ENCODE data around the gene PITX3. TPM values are rescaled to one million over a fixed set of nuclear protein-coding genes. Genes with fewer than 3 reads are reported as not detected.

The PITX3 gene
- polyA plus RNA-seq, 1 of the 3 experiments (the other 2 are of a cell fraction) = not detected

DNA sequence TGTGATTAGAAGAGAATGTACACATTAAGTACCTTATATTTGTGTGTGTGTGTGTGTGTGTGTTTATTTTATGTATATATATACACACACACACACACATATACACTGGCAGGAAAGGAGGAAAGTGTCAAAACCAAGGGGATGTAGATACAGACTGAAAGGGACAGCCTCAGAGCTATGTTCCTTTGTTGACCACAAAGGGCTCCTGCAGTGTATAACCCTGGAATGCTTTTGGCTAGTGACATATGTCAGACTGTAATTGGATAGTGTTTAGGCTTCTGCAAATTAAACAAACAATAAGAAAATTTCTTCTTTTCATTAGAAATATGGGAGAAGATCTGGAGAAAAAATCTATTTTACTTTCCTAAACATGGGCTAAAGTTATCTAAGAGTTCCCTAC lies 19.9 kb upstream of the PITX3 start:
- H3K4me2 ChIP-seq = no peak overlapping the region
- no peak for DNase-seq
- ChIA-PET POLR2A (no interaction called here), CTCF (no interaction called here)
- no peaks in the 10 kb centered on the region for H3K27me3 ChIP-seq (ENCODE audit: insufficient read depth)
- H3K79me2 ChIP-seq (ENCODE audit: insufficient read depth) = peaks cover 74% of the 10 kb centered on the region
- H3K36me3 ChIP-seq (replicated peaks in 1 of 2; ENCODE audit: control insufficient read depth in 1 of 2, insufficient read depth in 2 of 2, low read length in 1 of 2) = peaks cover 22 to 32% of the 10 kb centered on the region in 2 experiments
- no peak overlapping the region for H3K4me3 ChIP-seq (ENCODE audit: low read depth in 2 of 2, low read length in 1 of 2)
- H3K27ac ChIP-seq (ENCODE audit: low read depth in 2 of 2, low read length in 1 of 2) = no peak overlapping the region
- H2AFZ ChIP-seq (ENCODE audit: low read depth) = no peak overlapping the region
- peaks cover 27% of the 10 kb centered on the region for H4K20me1 ChIP-seq (ENCODE audit: insufficient read depth)
- no peaks in the 10 kb centered on the region for H3K4me1 ChIP-seq (ENCODE audit: control insufficient read depth in 1 of 2, insufficient read depth in 2 of 2, low read depth in 1 of 2, low read length in 1 of 2)
- TF ChIP-seq, protein P1, sequence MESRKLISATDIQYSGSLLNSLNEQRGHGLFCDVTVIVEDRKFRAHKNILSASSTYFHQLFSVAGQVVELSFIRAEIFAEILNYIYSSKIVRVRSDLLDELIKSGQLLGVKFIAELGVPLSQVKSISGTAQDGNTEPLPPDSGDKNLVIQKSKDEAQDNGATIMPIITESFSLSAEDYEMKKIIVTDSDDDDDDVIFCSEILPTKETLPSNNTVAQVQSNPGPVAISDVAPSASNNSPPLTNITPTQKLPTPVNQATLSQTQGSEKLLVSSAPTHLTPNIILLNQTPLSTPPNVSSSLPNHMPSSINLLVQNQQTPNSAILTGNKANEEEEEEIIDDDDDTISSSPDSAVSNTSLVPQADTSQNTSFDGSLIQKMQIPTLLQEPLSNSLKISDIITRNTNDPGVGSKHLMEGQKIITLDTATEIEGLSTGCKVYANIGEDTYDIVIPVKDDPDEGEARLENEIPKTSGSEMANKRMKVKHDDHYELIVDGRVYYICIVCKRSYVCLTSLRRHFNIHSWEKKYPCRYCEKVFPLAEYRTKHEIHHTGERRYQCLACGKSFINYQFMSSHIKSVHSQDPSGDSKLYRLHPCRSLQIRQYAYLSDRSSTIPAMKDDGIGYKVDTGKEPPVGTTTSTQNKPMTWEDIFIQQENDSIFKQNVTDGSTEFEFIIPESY (IDR thresholded peaks at IDR 0.05; ENCODE audit: borderline replicate concordance, low read depth) = no peak
- TF ChIP-seq EP300 (IDR thresholded peaks at IDR 0.05; ENCODE audit: borderline replicate concordance in 1 of 2, low read depth in 1 of 2, low read length in 1 of 2) = no peak
- no peak for TF ChIP-seq FOXJ3 (CRISPR knock-in tag; IDR thresholded peaks at IDR 0.05)
- TF ChIP-seq MEF2A (IDR thresholded peaks at IDR 0.05; ENCODE audit: borderline replicate concordance, low read depth) = no peak
- TF ChIP-seq, protein P2, sequence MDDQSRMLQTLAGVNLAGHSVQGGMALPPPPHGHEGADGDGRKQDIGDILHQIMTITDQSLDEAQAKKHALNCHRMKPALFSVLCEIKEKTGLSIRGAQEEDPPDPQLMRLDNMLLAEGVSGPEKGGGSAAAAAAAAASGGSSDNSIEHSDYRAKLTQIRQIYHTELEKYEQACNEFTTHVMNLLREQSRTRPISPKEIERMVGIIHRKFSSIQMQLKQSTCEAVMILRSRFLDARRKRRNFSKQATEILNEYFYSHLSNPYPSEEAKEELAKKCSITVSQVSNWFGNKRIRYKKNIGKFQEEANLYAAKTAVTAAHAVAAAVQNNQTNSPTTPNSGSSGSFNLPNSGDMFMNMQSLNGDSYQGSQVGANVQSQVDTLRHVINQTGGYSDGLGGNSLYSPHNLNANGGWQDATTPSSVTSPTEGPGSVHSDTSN (IDR thresholded peaks at IDR 0.05) = no peak
- TF ChIP-seq GABPA (IDR thresholded peaks at IDR 0.05; ENCODE audit: low read depth) = no peak
- TF ChIP-seq, protein P3, sequence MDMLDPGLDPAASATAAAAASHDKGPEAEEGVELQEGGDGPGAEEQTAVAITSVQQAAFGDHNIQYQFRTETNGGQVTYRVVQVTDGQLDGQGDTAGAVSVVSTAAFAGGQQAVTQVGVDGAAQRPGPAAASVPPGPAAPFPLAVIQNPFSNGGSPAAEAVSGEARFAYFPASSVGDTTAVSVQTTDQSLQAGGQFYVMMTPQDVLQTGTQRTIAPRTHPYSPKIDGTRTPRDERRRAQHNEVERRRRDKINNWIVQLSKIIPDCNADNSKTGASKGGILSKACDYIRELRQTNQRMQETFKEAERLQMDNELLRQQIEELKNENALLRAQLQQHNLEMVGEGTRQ (IDR thresholded peaks at IDR 0.05; ENCODE audit: borderline replicate concordance, low read depth, low read length) = no peak
- TF ChIP-seq, protein P4, sequence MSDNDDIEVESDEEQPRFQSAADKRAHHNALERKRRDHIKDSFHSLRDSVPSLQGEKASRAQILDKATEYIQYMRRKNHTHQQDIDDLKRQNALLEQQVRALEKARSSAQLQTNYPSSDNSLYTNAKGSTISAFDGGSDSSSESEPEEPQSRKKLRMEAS (IDR thresholded peaks at IDR 0.05; ENCODE audit: low read depth) = no peak
- no peak for TF ChIP-seq CHD2 (IDR thresholded peaks at IDR 0.05; ENCODE audit: low read length, partially characterized antibody)
- TF ChIP-seq SIN3A (IDR thresholded peaks at IDR 0.05; ENCODE audit: borderline replicate concordance, low read depth, low read length) = no peak
- TF ChIP-seq NFIC (IDR thresholded peaks at IDR 0.05; ENCODE audit: borderline replicate concordance) = no peak
- no peak overlapping the region for H3K9ac ChIP-seq
- H3F3A ChIP-seq (replicated peaks; ENCODE audit: insufficient read depth) = peaks cover 7% of the 10 kb centered on the region
- no peaks in the 10 kb centered on the region for H3K9me3 ChIP-seq
- no peaks in the 10 kb centered on the region for H3K9me2 ChIP-seq

DNA sequence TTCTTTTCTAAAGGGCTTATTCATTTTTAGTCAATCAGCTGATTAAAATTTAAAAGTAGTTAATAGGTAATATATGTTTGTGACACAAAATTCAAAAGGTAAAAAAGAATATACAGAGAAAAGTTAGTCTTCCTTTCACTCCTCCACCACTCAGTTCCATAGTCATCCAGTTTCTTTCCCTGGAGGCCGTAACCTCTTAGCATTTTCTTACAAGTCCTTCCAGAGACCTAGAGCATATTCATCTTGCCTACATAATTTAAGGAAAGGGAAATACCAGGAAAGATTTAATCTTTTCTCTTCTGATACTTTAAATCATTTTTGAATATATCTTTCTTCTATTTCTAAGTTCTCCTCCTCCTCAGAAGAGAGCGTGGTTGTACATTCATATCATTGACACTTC lies 14.1 kb upstream of the PITX3 start:
- WGBS (ENCODE audit: low lambda C conversion rate) = 91% methylated on average over 2 of the region's 2 CpGs
- no peaks in the 10 kb centered on the region for H3K27me3 ChIP-seq (ENCODE audit: insufficient read depth)
- H3K9me3 ChIP-seq = no peaks in the 10 kb centered on the region
- DNase-seq = no peak
- no peak overlapping the region for H2AFZ ChIP-seq (ENCODE audit: low read depth)
- peaks cover 9 to 13% of the 10 kb centered on the region in 2 experiments for H3K36me3 ChIP-seq (replicated peaks in 1 of 2; ENCODE audit: control insufficient read depth in 1 of 2, insufficient read depth in 2 of 2, low read length in 1 of 2)
- ChIA-PET POLR2A (no interaction called here), CTCF (interaction anchor here (0.7 to 1.8 kb wide), 3 partner anchors 16 to 1720 kb away, joined by 3 to 5 read pairs (median 5); partner anchors contain the start of gene HIF1AN)
- no peaks in the 10 kb centered on the region for H3K4me1 ChIP-seq (ENCODE audit: control insufficient read depth in 1 of 2, insufficient read depth in 2 of 2, low read depth in 1 of 2, low read length in 1 of 2)
- H3K9ac ChIP-seq = no peak overlapping the region
- no peaks in the 10 kb centered on the region for H3K9me2 ChIP-seq
- H3K4me3 ChIP-seq (ENCODE audit: low read depth in 2 of 2, low read length in 1 of 2) = no peak overlapping the region
- peaks cover 60% of the 10 kb centered on the region for H4K20me1 ChIP-seq (ENCODE audit: insufficient read depth)
- H3K4me2 ChIP-seq = no peak overlapping the region
- H3K27ac ChIP-seq (ENCODE audit: low read depth in 2 of 2, low read length in 1 of 2) = no peak overlapping the region
- peaks cover 87% of the 10 kb centered on the region for H3K79me2 ChIP-seq (ENCODE audit: insufficient read depth)
- no peaks in the 10 kb centered on the region for H3F3A ChIP-seq (replicated peaks; ENCODE audit: insufficient read depth)
- no peak for TF ChIP-seq TCF12 (IDR thresholded peaks at IDR 0.05)
- TF ChIP-seq SIN3A (IDR thresholded peaks at IDR 0.05; ENCODE audit: borderline replicate concordance, low read depth, low read length) = no peak
- no peak for TF ChIP-seq SMC3 (IDR thresholded peaks at IDR 0.05; ENCODE audit: low read depth, low read length)
- TF ChIP-seq, protein P3 (IDR thresholded peaks at IDR 0.05; ENCODE audit: borderline replicate concordance, low read depth, low read length) = no peak
- no peak for TF ChIP-seq RAD21 (IDR thresholded peaks at IDR 0.05; ENCODE audit: low read length)
- TF ChIP-seq POLR2AphosphoS5 (IDR thresholded peaks at IDR 0.05; ENCODE audit: low read depth, low read length) = no peak
- TF ChIP-seq YY1 (IDR thresholded peaks at IDR 0.05; ENCODE audit: low read depth) = no peak
- TF ChIP-seq EP300 (IDR thresholded peaks at IDR 0.05; ENCODE audit: borderline replicate concordance in 1 of 2, low read depth in 1 of 2, low read length in 1 of 2) = no peak
- TF ChIP-seq ELF1 (IDR thresholded peaks at IDR 0.05) = no peak
- no peak for TF ChIP-seq FOXJ3 (CRISPR knock-in tag; IDR thresholded peaks at IDR 0.05)
- TF ChIP-seq NFIC (IDR thresholded peaks at IDR 0.05; ENCODE audit: borderline replicate concordance) = no peak
- no peak for TF ChIP-seq MEF2A (IDR thresholded peaks at IDR 0.05; ENCODE audit: borderline replicate concordance, low read depth)
- no peak for TF ChIP-seq FOXM1 (IDR thresholded peaks at IDR 0.05; ENCODE audit: low read depth)
- TF ChIP-seq MXI1 (IDR thresholded peaks at IDR 0.05; ENCODE audit: low read depth, low read length) = no peak
- TF ChIP-seq, protein P1 (IDR thresholded peaks at IDR 0.05; ENCODE audit: borderline replicate concordance, low read depth) = no peak
- TF ChIP-seq TAF1 (IDR thresholded peaks at IDR 0.05; ENCODE audit: borderline replicate concordance, low read depth, low read length) = no peak

Measured in SK-N-SH (cell line).